HepG2 (cell line): ENCODE data around the gene EHD1. TPM values are rescaled to one million over a fixed set of nuclear protein-coding genes. Genes with fewer than 3 reads are reported as not detected.

ENCODE experiments used
- ASH2L ChIP-seq: fragments of 300-600, 200-600 bp; sonication (generic); IDR thresholded peaks from 2 replicates; pipeline ENCODE4 v1.7.0; 2017; ENCODE audit warnings: low read depth, mild to moderate bottlenecking, moderate library complexity, mixed read lengths, low read length; ENCODE audit not compliant: insufficient read length
- ATRX ChIP-seq: sonication (generic); formaldehyde crosslinking; IDR thresholded peaks from 2 replicates; pipeline ENCODE4 v1.4.0; 2020; ENCODE audit warnings: missing genetic modification reagents, borderline replicate concordance
- BORCS8-MEF2B ChIP-seq: sonication (generic); formaldehyde crosslinking; IDR thresholded peaks from 2 replicates; pipeline ENCODE4 v1.8.0; 2022; ENCODE audit warnings: mild to moderate bottlenecking, missing genetic modification reagents
- HNRNPLL ChIP-seq: fragments of 200-400 bp; formaldehyde crosslinking; IDR thresholded peaks from 2 replicates; pipeline ENCODE4 v1.6.1; 2017; ENCODE audit warnings: mild to moderate bottlenecking, low read depth, low read length; ENCODE audit not compliant: poor library complexity, severe bottlenecking
- PAWR ChIP-seq: sonication (generic); formaldehyde crosslinking; IDR thresholded peaks from 2 replicates; pipeline ENCODE4 v1.4.0; 2020; ENCODE audit warnings: missing genetic modification reagents, mild to moderate bottlenecking, borderline replicate concordance
- TARDBP ChIP-seq: sonication (generic); formaldehyde crosslinking; IDR thresholded peaks from 2 replicates; pipeline ENCODE4 v1.8.0; 2022; ENCODE audit warnings: mild to moderate bottlenecking, missing genetic modification reagents
- TMF1 ChIP-seq: sonication (generic); formaldehyde crosslinking; IDR thresholded peaks from 2 replicates; pipeline ENCODE4 v1.8.1; 2022; ENCODE audit warnings: low read depth, missing genetic modification reagents
- ZNF333 ChIP-seq: sonication (generic); formaldehyde crosslinking; IDR thresholded peaks from 2 replicates; pipeline ENCODE4 v1.4.0; 2020; ENCODE audit warnings: mild to moderate bottlenecking, missing genetic modification reagents, borderline replicate concordance
- ZNF619 ChIP-seq: sonication (generic); formaldehyde crosslinking; IDR thresholded peaks from 2 replicates; pipeline ENCODE4 v1.4.0; 2020; ENCODE audit warnings: mild to moderate bottlenecking, missing genetic modification reagents
- ZNF746 ChIP-seq: sonication (generic); formaldehyde crosslinking; IDR thresholded peaks from 2 replicates; pipeline ENCODE4 v1.8.0; 2022; ENCODE audit warnings: mild to moderate bottlenecking, missing genetic modification reagents
- ZNF841 ChIP-seq: sonication (generic); formaldehyde crosslinking; IDR thresholded peaks from 2 replicates; pipeline ENCODE4 v1.8.1; 2023; ENCODE audit warnings: missing genetic modification reagents, borderline replicate concordance
- ZSCAN29 ChIP-seq: sonication (generic); formaldehyde crosslinking; conservative IDR thresholded peaks from 2 replicates; pipeline ENCODE4 v1.4.0; 2020; ENCODE audit warnings: mild to moderate bottlenecking, missing genetic modification reagents
- polyA plus RNA-seq, 8 experiments: library from polyadenylated mRNA; depleted of rRNA in 3 of 8; stranded (reverse) in 7 of 8; unstranded in 1 of 8; fragments of >200 nt; fragmentation: Illumina TruSeq in 4 of 8; extraction: Trizol in 4 of 8; gene quantifications; 2 replicates each; pipeline versions ENCODE4 v1.2.1 to v1.2.3, GENCODE V29; 2011 to 2016; ENCODE audit warnings: low read depth in 4 of 8, missing spikeins in 1 of 8, mixed read lengths in 1 of 8; ENCODE audit not compliant: insufficient read depth in 1 of 8
- total RNA-seq, 5 experiments: library from RNA; depleted of rRNA; stranded (reverse); fragments of >200 nt; fragmentation: Illumina TruSeq; extraction: Trizol; gene quantifications; 2 replicates each; pipeline ENCODE4 v1.2.3, GENCODE V29; 2016; ENCODE audit warnings: low read depth in 1 of 5
- TF ChIP-seq, protein P1 (sequence below): sonication (generic); formaldehyde crosslinking; IDR thresholded peaks from 2 replicates; pipeline ENCODE4 v1.4.0; 2020; ENCODE audit warnings: missing genetic modification reagents, borderline replicate concordance
- TF ChIP-seq, protein P2 (sequence below): sonication (generic); formaldehyde crosslinking; IDR thresholded peaks from 2 replicates; pipeline ENCODE4 v1.9.0; 2022; ENCODE audit warnings: missing genetic modification reagents, mild to moderate bottlenecking, borderline replicate concordance
- TF ChIP-seq, protein P3 (sequence below): sonication (generic); formaldehyde crosslinking; conservative IDR thresholded peaks from 2 replicates; pipeline ENCODE4 v1.8.1; 2023; ENCODE audit warnings: missing genetic modification reagents
- TF ChIP-seq, protein P4 (sequence below): sonication (generic); formaldehyde crosslinking; IDR thresholded peaks from 2 replicates; pipeline ENCODE4 v1.8.0; 2022; ENCODE audit warnings: mild to moderate bottlenecking, missing genetic modification reagents, moderate library complexity
- TF ChIP-seq, protein P5 (sequence below): sonication (generic); formaldehyde crosslinking; IDR thresholded peaks from 2 replicates; pipeline ENCODE4 v1.4.0; 2020; ENCODE audit warnings: missing genetic modification reagents, mild to moderate bottlenecking, borderline replicate concordance
- TF ChIP-seq, protein P6 (sequence below): sonication (generic); formaldehyde crosslinking; IDR thresholded peaks from 2 replicates; pipeline ENCODE4 v1.8.0; 2022; ENCODE audit warnings: low read depth, missing genetic modification reagents

The EHD1 gene
- total and polyA plus RNA-seq, 2 of the 13 experiments (the other 11 are each of a cell fraction or from before 2014, with no cell fraction given), result 23.6 to 26.6 TPM

DNA sequence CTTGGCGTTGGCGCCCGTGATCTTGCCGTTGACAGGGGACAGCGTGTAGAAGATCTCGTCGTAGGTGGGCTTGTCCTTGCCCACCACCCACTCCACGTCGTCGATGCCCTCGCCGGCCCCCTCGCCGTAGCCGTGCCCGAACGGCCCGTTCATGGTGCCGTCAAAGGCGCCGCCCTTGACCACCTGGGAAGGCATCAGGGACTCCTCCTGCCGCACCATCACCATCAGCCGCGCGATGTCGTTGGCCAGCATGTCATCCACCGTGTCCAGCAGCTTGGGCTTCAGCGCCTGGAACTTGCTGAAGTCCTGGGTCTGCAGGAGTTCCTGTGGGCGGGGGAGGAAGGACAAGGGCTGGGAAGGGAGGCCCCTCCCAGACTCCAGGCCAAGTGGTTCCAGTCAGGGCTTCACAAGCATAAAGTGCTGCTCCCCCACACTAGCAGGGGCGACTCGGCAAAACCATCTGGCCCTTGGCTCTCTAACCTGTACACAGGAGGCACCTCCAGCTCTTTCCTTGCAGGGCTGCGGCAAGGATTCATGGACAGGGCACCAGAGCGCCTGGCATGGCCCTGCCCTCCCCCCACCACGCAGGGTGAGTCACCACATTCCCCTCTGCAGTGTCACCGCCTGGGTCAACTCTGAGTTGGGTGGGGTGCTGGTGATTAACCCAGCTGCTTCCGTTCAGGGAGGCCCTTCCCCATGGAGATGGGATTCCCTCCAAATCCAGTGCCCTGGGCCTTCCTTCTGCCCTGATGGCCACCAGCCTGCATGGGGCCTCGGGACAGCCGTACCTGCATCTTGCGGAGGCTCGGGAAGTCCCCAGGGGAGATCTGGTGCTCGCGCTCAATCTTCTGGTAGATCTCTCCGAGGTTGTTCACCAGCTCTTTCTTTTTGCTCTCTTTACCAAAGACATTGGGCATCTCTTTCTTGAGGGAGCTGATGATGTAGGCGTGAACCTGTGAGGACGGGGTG lies 23.6 kb downstream of the EHD1 start (continued):
- TF ChIP-seq, protein P1, sequence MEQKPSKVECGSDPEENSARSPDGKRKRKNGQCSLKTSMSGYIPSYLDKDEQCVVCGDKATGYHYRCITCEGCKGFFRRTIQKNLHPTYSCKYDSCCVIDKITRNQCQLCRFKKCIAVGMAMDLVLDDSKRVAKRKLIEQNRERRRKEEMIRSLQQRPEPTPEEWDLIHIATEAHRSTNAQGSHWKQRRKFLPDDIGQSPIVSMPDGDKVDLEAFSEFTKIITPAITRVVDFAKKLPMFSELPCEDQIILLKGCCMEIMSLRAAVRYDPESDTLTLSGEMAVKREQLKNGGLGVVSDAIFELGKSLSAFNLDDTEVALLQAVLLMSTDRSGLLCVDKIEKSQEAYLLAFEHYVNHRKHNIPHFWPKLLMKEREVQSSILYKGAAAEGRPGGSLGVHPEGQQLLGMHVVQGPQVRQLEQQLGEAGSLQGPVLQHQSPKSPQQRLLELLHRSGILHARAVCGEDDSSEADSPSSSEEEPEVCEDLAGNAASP, result no peak
- TF ChIP-seq TMF1 (no peak), ZNF333 (CRISPR knock-in tag) (no peak), ZSCAN29 (no peak), PAWR (no peak), HNRNPLL (no peak), BORCS8-MEF2B (CRISPR knock-in tag) (no peak), TARDBP (no peak), ZNF841 (CRISPR knock-in tag) (no peak), ZNF619 (no peak), ASH2L (no peak), ATRX (CRISPR knock-in tag) (no peak), ZNF746 (CRISPR knock-in tag) (no peak)
- TF ChIP-seq, protein P2, sequence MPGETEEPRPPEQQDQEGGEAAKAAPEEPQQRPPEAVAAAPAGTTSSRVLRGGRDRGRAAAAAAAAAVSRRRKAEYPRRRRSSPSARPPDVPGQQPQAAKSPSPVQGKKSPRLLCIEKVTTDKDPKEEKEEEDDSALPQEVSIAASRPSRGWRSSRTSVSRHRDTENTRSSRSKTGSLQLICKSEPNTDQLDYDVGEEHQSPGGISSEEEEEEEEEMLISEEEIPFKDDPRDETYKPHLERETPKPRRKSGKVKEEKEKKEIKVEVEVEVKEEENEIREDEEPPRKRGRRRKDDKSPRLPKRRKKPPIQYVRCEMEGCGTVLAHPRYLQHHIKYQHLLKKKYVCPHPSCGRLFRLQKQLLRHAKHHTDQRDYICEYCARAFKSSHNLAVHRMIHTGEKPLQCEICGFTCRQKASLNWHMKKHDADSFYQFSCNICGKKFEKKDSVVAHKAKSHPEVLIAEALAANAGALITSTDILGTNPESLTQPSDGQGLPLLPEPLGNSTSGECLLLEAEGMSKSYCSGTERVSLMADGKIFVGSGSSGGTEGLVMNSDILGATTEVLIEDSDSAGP (CRISPR knock-in tag), result no peak; the same call in 1 of the 2 replicates
- TF ChIP-seq, protein P3, sequence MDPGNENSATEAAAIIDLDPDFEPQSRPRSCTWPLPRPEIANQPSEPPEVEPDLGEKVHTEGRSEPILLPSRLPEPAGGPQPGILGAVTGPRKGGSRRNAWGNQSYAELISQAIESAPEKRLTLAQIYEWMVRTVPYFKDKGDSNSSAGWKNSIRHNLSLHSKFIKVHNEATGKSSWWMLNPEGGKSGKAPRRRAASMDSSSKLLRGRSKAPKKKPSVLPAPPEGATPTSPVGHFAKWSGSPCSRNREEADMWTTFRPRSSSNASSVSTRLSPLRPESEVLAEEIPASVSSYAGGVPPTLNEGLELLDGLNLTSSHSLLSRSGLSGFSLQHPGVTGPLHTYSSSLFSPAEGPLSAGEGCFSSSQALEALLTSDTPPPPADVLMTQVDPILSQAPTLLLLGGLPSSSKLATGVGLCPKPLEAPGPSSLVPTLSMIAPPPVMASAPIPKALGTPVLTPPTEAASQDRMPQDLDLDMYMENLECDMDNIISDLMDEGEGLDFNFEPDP (CRISPR knock-in tag), result no peak
- TF ChIP-seq, protein P4, sequence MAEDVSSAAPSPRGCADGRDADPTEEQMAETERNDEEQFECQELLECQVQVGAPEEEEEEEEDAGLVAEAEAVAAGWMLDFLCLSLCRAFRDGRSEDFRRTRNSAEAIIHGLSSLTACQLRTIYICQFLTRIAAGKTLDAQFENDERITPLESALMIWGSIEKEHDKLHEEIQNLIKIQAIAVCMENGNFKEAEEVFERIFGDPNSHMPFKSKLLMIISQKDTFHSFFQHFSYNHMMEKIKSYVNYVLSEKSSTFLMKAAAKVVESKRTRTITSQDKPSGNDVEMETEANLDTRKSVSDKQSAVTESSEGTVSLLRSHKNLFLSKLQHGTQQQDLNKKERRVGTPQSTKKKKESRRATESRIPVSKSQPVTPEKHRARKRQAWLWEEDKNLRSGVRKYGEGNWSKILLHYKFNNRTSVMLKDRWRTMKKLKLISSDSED (CRISPR knock-in tag), result no peak
- TF ChIP-seq, protein P5, sequence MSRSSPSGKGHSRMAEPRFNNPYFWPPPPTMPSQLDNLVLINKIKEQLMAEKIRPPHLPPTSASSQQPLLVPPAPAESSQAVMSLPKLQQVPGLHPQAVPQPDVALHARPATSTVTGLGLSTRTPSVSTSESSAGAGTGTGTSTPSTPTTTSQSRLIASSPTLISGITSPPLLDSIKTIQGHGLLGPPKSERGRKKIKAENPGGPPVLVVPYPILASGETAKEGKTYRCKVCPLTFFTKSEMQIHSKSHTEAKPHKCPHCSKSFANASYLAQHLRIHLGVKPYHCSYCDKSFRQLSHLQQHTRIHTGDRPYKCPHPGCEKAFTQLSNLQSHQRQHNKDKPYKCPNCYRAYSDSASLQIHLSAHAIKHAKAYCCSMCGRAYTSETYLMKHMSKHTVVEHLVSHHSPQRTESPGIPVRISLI (CRISPR knock-in tag), result no peak
- TF ChIP-seq, protein P6, sequence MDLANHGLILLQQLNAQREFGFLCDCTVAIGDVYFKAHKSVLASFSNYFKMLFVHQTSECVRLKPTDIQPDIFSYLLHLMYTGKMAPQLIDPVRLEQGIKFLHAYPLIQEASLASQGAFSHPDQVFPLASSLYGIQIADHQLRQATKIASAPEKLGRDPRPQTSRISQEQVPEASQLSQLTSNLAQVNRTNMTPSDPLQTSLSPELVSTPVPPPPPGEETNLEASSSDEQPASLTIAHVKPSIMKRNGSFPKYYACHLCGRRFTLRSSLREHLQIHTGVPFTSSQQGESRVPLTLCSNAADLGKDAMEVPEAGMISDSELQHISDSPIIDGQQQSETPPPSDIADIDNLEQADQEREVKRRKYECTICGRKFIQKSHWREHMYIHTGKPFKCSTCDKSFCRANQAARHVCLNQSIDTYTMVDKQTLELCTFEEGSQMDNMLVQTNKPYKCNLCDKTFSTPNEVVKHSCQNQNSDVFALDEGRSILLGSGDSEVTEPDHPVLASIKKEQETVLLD (CRISPR knock-in tag), result no peak
